K562 (cell line): ENCODE results near the gene RHBDD1. TPM values are rescaled to one million over a fixed set of nuclear protein-coding genes. Genes with fewer than 3 reads are reported as not detected.

Source experiments
- ATAC-seq: fragments of 200-7000 bp; cut with Tn5 transposase; 3 replicates; pipeline ENCODE4 v1.9.1; 2020; ENCODE audit warnings: moderate library complexity
- BruUV-seq: library from RNA; stranded (reverse); fragments of 400-500 nt; replicated peaks from 2 replicates; lab custom pipeline; 2021; lab: Mats Ljungman, UMichigan
- CTCF ChIA-PET: fragments of 300-600 bp; formaldehyde crosslinking; extraction: SDS; loops from one replicate; lab custom pipeline; 2021; ENCODE audit warnings: low intra/inter-chr PET ratio; lab: Yijun Ruan, JAX
- POLR2A ChIA-PET: fragments of 300-600, 350-650 bp; sonication (Branson Sonifier 250); formaldehyde crosslinking; extraction: SDS; loops from one replicate; lab custom pipeline; 2021; ENCODE audit warnings: antibody characterized with exemption, inconsistent platforms; lab: Yijun Ruan, JAX
- DNase-seq, 4 experiments: peaks; one replicate each; pipeline versions ENCODE4 v3.0.0 to v3.0.0-alpha.2; 2011 to 2018; ENCODE audit warnings: low spot score in 3 of 4, mixed read lengths in 3 of 4; ENCODE audit errors: extremely low read depth in 1 of 4
- FAIRE-seq: peaks from 2 replicates; lab custom pipeline; 2011; peaks lifted over from hg19 to GRCh38; lab: Jason Lieb, UNC
- H2AFZ ChIP-seq: 2 replicates; pipeline ENCODE4 v1.6.0; 2011; ENCODE audit warnings: low read depth, low read length, control low read depth, inconsistent platforms
- H3K27ac ChIP-seq: fragments of 200-600 bp; 3 replicates; pipeline ENCODE4 v1.8.0; 2011; ENCODE audit warnings: low read depth, mild to moderate bottlenecking, control low read depth, inconsistent platforms, low read length, moderate library complexity, mixed read lengths; ENCODE audit errors: extremely low read depth
- H3K27me3 ChIP-seq, 2 experiments: fragments of 300-600 bp in 1 of 2; 2 replicates in 1 of 2; 3 replicates in 1 of 2; pipeline versions ENCODE4 v1.6.0 to v1.8.0; 2011; ENCODE audit warnings: inconsistent platforms in 2 of 2, low read length in 2 of 2, mild to moderate bottlenecking in 1 of 2, mixed read lengths in 1 of 2, moderate library complexity in 1 of 2; ENCODE audit not compliant: control insufficient read depth in 2 of 2, insufficient read depth in 2 of 2
- H3K36me3 ChIP-seq: fragments of 300-600 bp; 3 replicates; pipeline ENCODE4 v1.8.0; 2011; ENCODE audit warnings: mild to moderate bottlenecking, low read length, inconsistent platforms; ENCODE audit not compliant: control insufficient read depth, insufficient read depth
- H3K4me1 ChIP-seq, 2 experiments: fragments of 200-600 bp in 1 of 2; replicated peaks in 1 of 2; 2 replicates in 1 of 2; 3 replicates in 1 of 2; pipeline versions ENCODE4 v1.5.1 to v1.8.0; 2011; ENCODE audit warnings: inconsistent platforms in 2 of 2, low read length in 2 of 2, mild to moderate bottlenecking in 1 of 2, mixed read lengths in 1 of 2, moderate library complexity in 1 of 2; ENCODE audit not compliant: control insufficient read depth in 2 of 2, insufficient read depth in 2 of 2
- H3K4me2 ChIP-seq: 2 replicates; pipeline ENCODE4 v1.6.1; 2011; ENCODE audit warnings: low read length, control low read depth, inconsistent platforms, mixed read lengths; ENCODE audit not compliant: insufficient read depth
- H3K4me3 ChIP-seq: fragments of 200-600 bp; sonication (generic), shearing (Covaris generic); 2 replicates; pipeline ENCODE4 v1.5.1; 2016; ENCODE audit warnings: control low read depth, inconsistent platforms
- H3K79me2 ChIP-seq: fragments of 200-600 bp; 3 replicates; pipeline ENCODE4 v1.8.0; 2011; ENCODE audit warnings: low read length, inconsistent platforms; ENCODE audit not compliant: control insufficient read depth, insufficient read depth
- H3K9ac ChIP-seq, 2 experiments: 2 replicates each; pipeline versions ENCODE4 v1.6.0 to v1.6.1; 2011; ENCODE audit warnings: low read depth in 2 of 2, low read length in 2 of 2, control low read depth in 1 of 2, inconsistent platforms in 1 of 2, mild to moderate bottlenecking in 1 of 2, mixed read lengths in 1 of 2; ENCODE audit not compliant: insufficient read depth in 1 of 2
- H3K9me1 ChIP-seq: one replicate; pipeline ENCODE4 v1.6.0; 2011; ENCODE audit warnings: inconsistent platforms, mild to moderate bottlenecking, low read length, moderate library complexity; ENCODE audit not compliant: control insufficient read depth, insufficient read depth
- H3K9me3 ChIP-seq: replicated peaks from 2 replicates; pipeline ENCODE4 v1.5.1; 2011; ENCODE audit warnings: low read depth, low read length, inconsistent platforms; ENCODE audit not compliant: control insufficient read depth, insufficient read depth
- H4K20me1 ChIP-seq: replicated peaks from 2 replicates; pipeline ENCODE4 v1.6.1; 2011; ENCODE audit warnings: low read length, inconsistent platforms, mixed read lengths; ENCODE audit not compliant: control insufficient read depth, insufficient read depth
- CHD7 ChIP-seq: fragments of 200-600 bp; sonication (generic); IDR thresholded peaks from one replicate; pipeline ENCODE4 v1.6.1; 2012; ENCODE audit warnings: mild to moderate bottlenecking, low read depth, low read length, inconsistent platforms
- E2F4 ChIP-seq: sonication (generic); formaldehyde crosslinking; IDR thresholded peaks from 2 replicates; pipeline ENCODE4 v1.8.0; 2022; ENCODE audit warnings: mild to moderate bottlenecking, low read depth, missing genetic modification reagents
- ZBTB2 ChIP-seq: fragments of 450-650 bp; IDR thresholded peaks from 2 replicates; pipeline ENCODE4 v1.6.1; 2016; ENCODE audit warnings: antibody characterized with exemption
- ZNF12 ChIP-seq: sonication (generic); formaldehyde crosslinking; IDR thresholded peaks from 2 replicates; pipeline ENCODE4 v1.4.0; 2020; ENCODE audit warnings: mild to moderate bottlenecking, missing genetic modification reagents
- ZNF79 ChIP-seq: fragments of 250-450 bp; sonication (Bioruptor Pico); IDR thresholded peaks from 2 replicates; pipeline ENCODE4 v1.4.0; 2020; ENCODE audit warnings: low read depth, mild to moderate bottlenecking, moderate library complexity
- WGBS: fragments of 100-300 bp; shearing (Covaris generic); methylation state at CpG from one replicate; pipeline ENCODE4 v1.1.6; 2016; ENCODE audit warnings: low coverage, mixed read lengths; ENCODE audit not compliant: insufficient coverage; ENCODE audit errors: missing lambda C conversion rate; 5-methylcytosine and 5-hydroxymethylcytosine counted together
- in situ Hi-C: fragments of 300-500 bp; cut with MboI; formaldehyde crosslinking; loops from 4 replicates; pipeline ENCODE4 v1.15.0; 2018; ENCODE audit warnings: inconsistent platforms, mixed read lengths
- intact Hi-C: fragments of 100-400 bp; cut with micrococcal nuclease; formaldehyde crosslinking; loops from 2 replicates; pipeline ENCODE4 v1.14.2; 2022
- polyA plus RNA-seq, 8 experiments: library from polyadenylated mRNA; depleted of rRNA in 4 of 8; stranded (reverse) in 5 of 8; unstranded in 3 of 8; fragments of >200 nt; fragmentation: Nextera tagmentation in 2 of 8; fragmentation: Illumina TruSeq in 1 of 8; extraction: Ambion mirVana in 2 of 8; extraction: Trizol in 1 of 8; gene quantifications; 2 replicates each; pipeline versions ENCODE4 v1.2.1 to v1.2.3, GENCODE V29; 2011 to 2014; ENCODE audit warnings: inconsistent platforms in 1 of 8, missing spikeins in 1 of 8
- total RNA-seq, 7 experiments: library from RNA; depleted of rRNA in 6 of 7; stranded (reverse); fragments of >200 nt in 6 of 7; fragmentation: Illumina TruSeq in 2 of 7; extraction: Trizol in 2 of 7; gene quantifications; 2 replicates each; pipeline versions ENCODE4 v1.2.1 to v1.2.3, GENCODE V29; 2011 to 2021; ENCODE audit warnings: low replicate concordance in 1 of 7
- TF ChIP-seq, protein P1 (sequence below): fragments of 450-650 bp; formaldehyde crosslinking; IDR thresholded peaks from 2 replicates; pipeline ENCODE4 v1.4.0; 2020; ENCODE audit warnings: mild to moderate bottlenecking, mixed read lengths

RHBDD1 gene
- total and polyA plus RNA-seq, 9 of the 15 experiments (the other 6 are each of a cell fraction or from before 2014, with no cell fraction given), result 4.8 to 34.8 (median 15.6) TPM

DNA sequence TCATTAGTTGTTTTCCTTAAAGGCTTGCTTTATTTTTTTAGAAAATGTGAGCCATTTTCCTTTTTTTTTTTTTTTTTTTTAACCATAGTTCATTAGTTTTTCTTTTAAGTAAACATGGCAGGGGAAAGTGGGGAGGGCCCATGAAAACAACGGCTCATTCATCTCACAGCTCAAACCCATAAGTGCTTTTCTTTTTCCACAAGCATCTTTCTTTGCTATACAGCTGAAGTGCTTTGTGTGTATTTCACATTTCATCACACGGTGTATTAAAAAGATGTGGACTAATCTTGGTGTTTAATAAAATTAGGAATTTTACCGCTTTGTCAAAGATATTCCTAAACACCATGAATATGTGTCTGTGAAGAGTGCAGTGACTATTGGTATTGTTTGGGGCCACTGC, 41.6 kb downstream of the RHBDD1 start:
- Histone ChIP-seq H3K4me3 (no peak overlapping the region), H2AFZ (no peak overlapping the region), H3K27me3 (no peaks in the 10 kb centered on the region), H3K27ac (no peak overlapping the region), H3K36me3 (peaks cover 4% of the 10 kb centered on the region; the same call in 1 of the 3 replicates), H3K79me2 (no peaks in the 10 kb centered on the region), H3K4me1 (peaks cover 0 to 3% of the 10 kb centered on the region in 2 experiments; a peak in 2 of 5 replicates), H3K9me3 (no peaks in the 10 kb centered on the region), H3K9ac (no peak overlapping the region), H3K4me2 (no peak overlapping the region), H4K20me1 (no peaks in the 10 kb centered on the region), H3K9me1 (peaks cover 3% of the 10 kb centered on the region)
- 89% methylated on average over 2 of the region's 3 CpGs for WGBS
- DNase-seq, result no peak
- in situ Hi-C loops, result no loop called here
- no TSS peak for BruUV-seq
- ChIA-PET CTCF (no interaction called here), POLR2A (interaction anchor here (0.6 kb wide), 1 partner anchor 14 kb away, joined by 3 read pairs; no protein-coding TSS in a partner anchor)
- intact Hi-C loops, result no loop called here
- FAIRE-seq, result no peak
- ATAC-seq, result no peak
- TF ChIP-seq ZNF79 (no peak), E2F4 (CRISPR knock-in tag) (no peak), ZNF12 (no peak), CHD7 (no peak), ZBTB2 (no peak)
- TF ChIP-seq, protein P1, sequence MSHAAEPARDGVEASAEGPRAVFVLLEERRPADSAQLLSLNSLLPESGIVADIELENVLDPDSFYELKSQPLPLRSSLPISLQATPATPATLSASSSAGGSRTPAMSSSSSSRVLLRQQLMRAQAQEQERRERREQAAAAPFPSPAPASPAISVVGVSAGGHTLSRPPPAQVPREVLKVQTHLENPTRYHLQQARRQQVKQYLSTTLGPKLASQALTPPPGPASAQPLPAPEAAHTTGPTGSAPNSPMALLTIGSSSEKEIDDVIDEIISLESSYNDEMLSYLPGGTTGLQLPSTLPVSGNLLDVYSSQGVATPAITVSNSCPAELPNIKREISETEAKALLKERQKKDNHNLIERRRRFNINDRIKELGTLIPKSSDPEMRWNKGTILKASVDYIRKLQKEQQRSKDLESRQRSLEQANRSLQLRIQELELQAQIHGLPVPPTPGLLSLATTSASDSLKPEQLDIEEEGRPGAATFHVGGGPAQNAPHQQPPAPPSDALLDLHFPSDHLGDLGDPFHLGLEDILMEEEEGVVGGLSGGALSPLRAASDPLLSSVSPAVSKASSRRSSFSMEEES, result no peak
